A673 (cell line): ENCODE data around the gene TBC1D5.
"Not testable (repeated sequence)": the region's sequence is repeated elsewhere in the genome, so short reads cannot be mapped to it uniquely, and the experiment has no call there.

Experiments
- CTCF ChIP-seq: fragments of 300-800, 200-600 bp; sonication (generic); conservative IDR thresholded peaks from 2 replicates; pipeline ENCODE4 v1.5.1; 2017; ENCODE audit warnings: low read depth, mild to moderate bottlenecking, antibody characterized with exemption, low read length, moderate library complexity, mixed read lengths
- EZH2 ChIP-seq: fragments of 200-600 bp; sonication (generic); IDR thresholded peaks from 2 replicates; pipeline ENCODE4 v1.6.1; 2017; ENCODE audit warnings: borderline replicate concordance, low read depth, mild to moderate bottlenecking, mixed read lengths, antibody characterized with exemption, low read length; ENCODE audit not compliant: poor library complexity, severe bottlenecking

GRCh38 chr3:17695665-17696064 is 46.8 kb downstream of the TBC1D5 start:
- TF ChIP-seq EZH2, CTCF: not testable (repeated sequence)
